KMS-11 (cell line): ENCODE data around the gene TRIM58.

Experiments used
- H2AFZ ChIP-seq: fragments of 200-600 bp; sonication (generic); 2 replicates; pipeline ENCODE4 v1.6.1; 2016; ENCODE audit warnings: antibody characterized with exemption, mixed run types, low read depth
- H3K27ac ChIP-seq: fragments of 200-600 bp; sonication (generic); 2 replicates; pipeline ENCODE4 v1.6.1; 2016; ENCODE audit warnings: mild to moderate bottlenecking, mixed run types
- H3K27me3 ChIP-seq: fragments of 200-600 bp; sonication (generic); 2 replicates; pipeline ENCODE4 v1.6.1; 2017; ENCODE audit warnings: mild to moderate bottlenecking, low read depth, mixed run types, moderate library complexity; ENCODE audit not compliant: insufficient read depth
- H3K36me3 ChIP-seq: fragments of 200-600 bp; sonication (generic); 2 replicates; pipeline ENCODE4 v1.6.1; 2017; ENCODE audit warnings: mild to moderate bottlenecking, mixed run types; ENCODE audit not compliant: insufficient read depth
- H3K4me1 ChIP-seq: fragments of 200-600 bp; sonication (generic); 2 replicates; pipeline ENCODE4 v1.6.1; 2016; ENCODE audit warnings: mild to moderate bottlenecking, low read depth, mixed run types; ENCODE audit not compliant: poor library complexity, severe bottlenecking
- H3K4me2 ChIP-seq: fragments of 200-600 bp; sonication (generic); 2 replicates; pipeline ENCODE4 v1.7.0; 2016; ENCODE audit warnings: mild to moderate bottlenecking, mixed run types
- H3K4me3 ChIP-seq: fragments of 200-600 bp; sonication (generic); IDR thresholded peaks from 2 replicates; pipeline ENCODE4 v1.6.1; 2017; ENCODE audit warnings: low read depth, low read length, mixed read lengths; ENCODE audit not compliant: insufficient read depth
- H3K79me2 ChIP-seq: fragments of 200-600 bp; sonication (generic); 2 replicates; pipeline ENCODE4 v1.6.1; 2016; ENCODE audit warnings: low read depth, mixed run types; ENCODE audit not compliant: insufficient read depth
- H3K9ac ChIP-seq: fragments of 200-600 bp; sonication (generic); 2 replicates; pipeline ENCODE4 v1.6.1; 2016; ENCODE audit warnings: mild to moderate bottlenecking, mixed run types
- H4K20me1 ChIP-seq: fragments of 200-600 bp; sonication (generic); 2 replicates; pipeline ENCODE4 v1.6.1; 2016; ENCODE audit warnings: mild to moderate bottlenecking, mixed run types; ENCODE audit not compliant: insufficient read depth
- CTCF ChIP-seq: fragments of 200-600 bp; sonication (generic); conservative IDR thresholded peaks from 2 replicates; pipeline ENCODE4 v1.6.1; 2017; ENCODE audit warnings: low read depth, mild to moderate bottlenecking, antibody characterized with exemption, low read length, moderate library complexity, mixed read lengths

TRIM58 gene

GRCh38 chr1:247908766-247909165, 51.8 kb downstream of the TRIM58 start:
- H3K27ac ChIP-seq, result no peak overlapping the region
- H3K36me3 ChIP-seq, result no peaks in the 10 kb centered on the region

GRCh38 chr1:247913786-247914185, 56.8 kb downstream of the TRIM58 start:
- Histone ChIP-seq H3K9ac (no peak overlapping the region), H4K20me1 (no peaks in the 10 kb centered on the region), H2AFZ (no peak overlapping the region), H3K4me3 (no peak overlapping the region), H3K27ac (no peak overlapping the region), H3K36me3 (no peaks in the 10 kb centered on the region), H3K79me2 (no peaks in the 10 kb centered on the region), H3K4me1 (no peaks in the 10 kb centered on the region), H3K27me3 (no peaks in the 10 kb centered on the region), H3K4me2 (no peak overlapping the region)
- no peak for TF ChIP-seq CTCF

More at GRCh38 chr1:247908766-247909165, 51.8 kb downstream of the TRIM58 start:
- H3K9ac ChIP-seq, result no peak overlapping the region
- no peaks in the 10 kb centered on the region for H3K79me2 ChIP-seq
- H4K20me1 ChIP-seq, result no peaks in the 10 kb centered on the region
- no peaks in the 10 kb centered on the region for H3K4me1 ChIP-seq
- H3K4me2 ChIP-seq, result no peak overlapping the region
- no peak overlapping the region for H3K4me3 ChIP-seq
- H3K27me3 ChIP-seq, result no peaks in the 10 kb centered on the region
- TF ChIP-seq CTCF, result no peak
- H2AFZ ChIP-seq, result no peak overlapping the region

GRCh38 chr1:247914941-247915662, 58.1 kb downstream of the TRIM58 start:
- Histone ChIP-seq H3K27ac (no peak overlapping the region), H3K4me2 (no peak overlapping the region), H2AFZ (no peak overlapping the region)

GRCh38 chr1:247919952-247920351, 63.0 kb downstream of the TRIM58 start, which contains the start of gene OR2T8:
Gene OR2T8 (plus strand): TSS chr1:247920252. CDS start chr1:247921018, 766 bp downstream.
- Histone ChIP-seq H3K27ac (no peak within 1 kb of the TSS), H3K9ac (no peak within 1 kb of the TSS), H4K20me1 (no peaks in the 10 kb centered on the region), H3K4me3 (no peak within 1 kb of the TSS), H3K4me1 (no peaks in the 10 kb centered on the region), H3K27me3 (no peaks in the 10 kb centered on the region), H2AFZ (no peak within 1 kb of the TSS), H3K79me2 (no peaks in the 10 kb centered on the region), H3K36me3 (no peaks in the 10 kb centered on the region), H3K4me2 (no peak within 1 kb of the TSS)
- no peak for TF ChIP-seq CTCF

More at GRCh38 chr1:247914941-247915662, 58.1 kb downstream of the TRIM58 start:
- Histone ChIP-seq H3K4me3 (no peak overlapping the region), H3K4me1 (no peaks in the 10 kb centered on the region), H3K36me3 (no peaks in the 10 kb centered on the region), H3K9ac (no peak overlapping the region), H4K20me1 (no peaks in the 10 kb centered on the region), H3K79me2 (no peaks in the 10 kb centered on the region), H3K27me3 (no peaks in the 10 kb centered on the region)
- TF ChIP-seq CTCF, result no peak
